ENCODE measurements around the gene SERP2.

Gene SERP2

GRCh38 chr13:44401577-44401976 lies 28.0 kb downstream of the SERP2 start:
- TF ChIP-seq, protein P1, sequence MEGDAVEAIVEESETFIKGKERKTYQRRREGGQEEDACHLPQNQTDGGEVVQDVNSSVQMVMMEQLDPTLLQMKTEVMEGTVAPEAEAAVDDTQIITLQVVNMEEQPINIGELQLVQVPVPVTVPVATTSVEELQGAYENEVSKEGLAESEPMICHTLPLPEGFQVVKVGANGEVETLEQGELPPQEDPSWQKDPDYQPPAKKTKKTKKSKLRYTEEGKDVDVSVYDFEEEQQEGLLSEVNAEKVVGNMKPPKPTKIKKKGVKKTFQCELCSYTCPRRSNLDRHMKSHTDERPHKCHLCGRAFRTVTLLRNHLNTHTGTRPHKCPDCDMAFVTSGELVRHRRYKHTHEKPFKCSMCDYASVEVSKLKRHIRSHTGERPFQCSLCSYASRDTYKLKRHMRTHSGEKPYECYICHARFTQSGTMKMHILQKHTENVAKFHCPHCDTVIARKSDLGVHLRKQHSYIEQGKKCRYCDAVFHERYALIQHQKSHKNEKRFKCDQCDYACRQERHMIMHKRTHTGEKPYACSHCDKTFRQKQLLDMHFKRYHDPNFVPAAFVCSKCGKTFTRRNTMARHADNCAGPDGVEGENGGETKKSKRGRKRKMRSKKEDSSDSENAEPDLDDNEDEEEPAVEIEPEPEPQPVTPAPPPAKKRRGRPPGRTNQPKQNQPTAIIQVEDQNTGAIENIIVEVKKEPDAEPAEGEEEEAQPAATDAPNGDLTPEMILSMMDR (IDR thresholded peaks at IDR 0.05), result no peak

- TF ChIP-seq, protein P1 (IDR thresholded peaks at IDR 0.05), result no peak
Observed at GRCh38 chr13:44402899-44403445, 29.3 kb downstream of the SERP2 start.

GRCh38 chr13:44403461-44404056 lies 29.9 kb downstream of the SERP2 start:
- TF ChIP-seq, protein P1 (IDR thresholded peaks at IDR 0.05), result no peak

DNA sequence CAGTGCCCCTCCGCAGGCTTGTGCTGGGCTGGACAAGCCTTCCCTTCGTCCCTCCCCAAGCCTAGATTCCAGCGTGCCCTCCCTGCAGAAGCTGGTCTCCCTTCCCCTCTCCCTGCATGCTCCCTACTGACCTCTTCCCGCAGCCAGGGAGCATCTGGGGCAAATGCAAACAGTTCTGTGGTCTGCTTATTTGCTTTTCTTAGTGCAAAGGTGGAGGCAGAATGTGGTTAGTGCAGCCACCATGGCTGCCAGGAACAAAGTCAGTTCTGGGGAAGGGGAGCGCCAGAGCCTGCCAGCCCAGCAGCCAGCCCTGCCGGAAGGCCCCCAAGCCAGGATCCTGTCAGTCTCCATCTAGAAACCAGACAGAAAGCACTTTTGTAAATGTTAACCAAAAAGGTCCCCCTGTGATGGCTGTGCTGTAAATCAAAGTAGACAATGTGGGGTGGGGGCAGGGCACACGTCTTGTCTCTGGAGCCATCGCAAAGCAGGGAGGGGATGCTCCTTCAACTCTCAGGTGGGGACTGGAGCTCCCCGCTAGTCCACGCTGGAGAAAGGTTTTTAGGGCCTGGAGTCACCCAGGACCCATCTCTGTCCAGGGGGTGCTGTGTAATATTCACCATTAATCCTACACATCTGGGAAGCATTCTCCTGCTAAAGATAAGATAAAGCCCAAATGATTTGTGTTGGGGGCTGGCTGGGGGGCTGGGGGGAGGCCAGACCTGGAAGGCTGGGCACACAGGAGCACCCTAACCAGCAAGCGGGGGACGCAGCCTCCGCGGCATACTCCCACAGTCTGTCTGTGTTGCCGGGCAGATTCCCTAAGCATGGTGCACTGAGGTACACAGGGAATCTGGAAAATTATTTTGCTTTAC lies 30.9 kb downstream of the SERP2 start:
- TF ChIP-seq, protein P1 (IDR thresholded peaks at IDR 0.05), result no peak

DNA sequence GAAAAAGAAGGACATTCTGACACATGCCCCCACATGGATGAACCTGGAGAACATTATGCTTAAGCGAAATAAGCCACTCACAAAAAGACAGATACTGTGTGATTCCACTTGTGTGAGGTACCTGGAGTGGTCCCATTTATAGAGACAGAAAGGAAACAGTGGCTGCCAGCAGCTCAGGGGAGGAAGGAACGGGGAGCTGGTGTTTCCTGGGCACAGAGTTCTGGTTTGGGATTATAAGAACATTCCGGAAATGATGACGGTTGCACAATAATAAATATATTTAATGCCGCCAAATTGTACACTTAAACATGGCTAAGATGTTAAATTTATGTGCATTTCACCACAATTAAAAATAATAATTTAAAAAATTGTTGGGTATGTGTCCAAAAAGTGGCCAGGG lies 33.0 kb downstream of the SERP2 start:
- TF ChIP-seq, protein P1 (IDR thresholded peaks at IDR 0.05), result no peak

DNA sequence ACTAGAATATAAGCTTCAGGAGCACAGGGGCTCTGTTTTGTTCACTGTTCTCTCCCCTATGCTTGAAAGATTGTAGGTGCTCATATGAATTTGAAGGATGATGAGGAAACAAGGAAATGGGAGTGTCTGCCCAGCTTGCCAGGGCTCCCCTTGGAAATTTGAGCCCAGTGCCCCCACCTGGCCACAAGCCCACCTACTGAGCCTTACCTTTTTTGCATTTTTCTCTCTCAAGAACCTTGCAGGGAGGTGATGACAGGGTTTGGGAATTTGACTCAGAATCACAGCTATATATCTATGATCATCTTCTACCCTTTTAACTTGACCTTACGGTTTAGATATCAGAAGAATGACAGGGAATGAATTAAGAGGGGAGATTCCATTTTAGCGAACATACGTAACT lies 33.8 kb downstream of the SERP2 start:
- TF ChIP-seq, protein P1 (IDR thresholded peaks at IDR 0.05), result no peak

- TF ChIP-seq, protein P1 (IDR thresholded peaks at IDR 0.05), result no peak
Observed at GRCh38 chr13:44407891-44408290, 34.3 kb downstream of the SERP2 start.

Data from LNCAP (cell line).